Measurements from ENCODE around the gene POC5.
"Not testable (repeated sequence)": the region's sequence is repeated elsewhere in the genome, so short reads cannot be mapped to it uniquely, and the experiment has no call there.

Gene POC5

GRCh38 chr5:75717082-75717922 is at the start of gene POC5:
TSS of gene POC5 (minus strand) at chr5:75717437. CDS start at chr5:75712937, 4,500 bp downstream.
- H3K9me3 ChIP-seq (ENCODE audit: control insufficient read depth in 2 of 2, low read length in 2 of 2): no peaks in the 10 kb centered on the region
- peak within 1 kb of the TSS; percentile 77 for H3K27ac ChIP-seq (ENCODE audit: low read length)
- peak within 1 kb of the TSS; percentile 89 to 99 for H3K4me3 ChIP-seq (ENCODE audit: low read length in 2 of 2)
- no peaks in the 10 kb centered on the region for H3K36me3 ChIP-seq (ENCODE audit: control insufficient read depth in 2 of 2, insufficient read depth in 2 of 2, low read length in 2 of 2)
- peaks cover 4% of the 10 kb centered on the region for H3K4me1 ChIP-seq (ENCODE audit: control insufficient read depth, insufficient read depth, low read length)
- no peaks in the 10 kb centered on the region for H3K27me3 ChIP-seq (ENCODE audit: control insufficient read depth in 1 of 2, insufficient read depth in 2 of 2, low read length in 2 of 2)
- H3K9ac ChIP-seq (ENCODE audit: low read length in 2 of 2): peak within 1 kb of the TSS; percentile 60 to 88

GRCh38 chr5:75758116-75758515 is 40.9 kb upstream of the POC5 start:
- Histone ChIP-seq H3K27me3 (ENCODE audit: control insufficient read depth in 1 of 2, insufficient read depth in 2 of 2, low read length in 2 of 2) (peaks cover 0 to 3% of the 10 kb centered on the region in 2 donors), H3K27ac (ENCODE audit: low read length) (no peak overlapping the region), H3K9me3 (ENCODE audit: control insufficient read depth in 2 of 2, low read length in 2 of 2) (no peaks in the 10 kb centered on the region), H3K36me3 (ENCODE audit: control insufficient read depth in 2 of 2, insufficient read depth in 2 of 2, low read length in 2 of 2) (no peaks in the 10 kb centered on the region), H3K4me3 (ENCODE audit: low read length in 2 of 2) (no peak overlapping the region), H3K4me1 (ENCODE audit: control insufficient read depth, insufficient read depth, low read length) (no peaks in the 10 kb centered on the region), H3K9ac (ENCODE audit: low read length in 2 of 2) (no peak overlapping the region)

- Histone ChIP-seq H3K27ac (ENCODE audit: low read length) (no peak overlapping the region), H3K9ac (ENCODE audit: low read length in 2 of 2) (no peak overlapping the region), H3K27me3 (ENCODE audit: control insufficient read depth in 1 of 2, insufficient read depth in 2 of 2, low read length in 2 of 2) (peaks cover 0 to 3% of the 10 kb centered on the region in 2 donors), H3K4me1 (ENCODE audit: control insufficient read depth, insufficient read depth, low read length) (no peaks in the 10 kb centered on the region), H3K36me3 (ENCODE audit: control insufficient read depth in 2 of 2, insufficient read depth in 2 of 2, low read length in 2 of 2) (no peaks in the 10 kb centered on the region), H3K9me3 (ENCODE audit: control insufficient read depth in 2 of 2, low read length in 2 of 2) (no peaks in the 10 kb centered on the region), H3K4me3 (ENCODE audit: low read length in 2 of 2) (no peak overlapping the region)
These were observed 39.7 kb upstream of the POC5 start for GRCh38 chr5:75756981-75757380.

- Histone ChIP-seq H3K4me1 (ENCODE audit: control insufficient read depth, insufficient read depth, low read length) (no peaks in the 10 kb centered on the region), H3K27me3 (ENCODE audit: control insufficient read depth in 1 of 2, insufficient read depth in 2 of 2, low read length in 2 of 2) (peaks cover 0 to 3% of the 10 kb centered on the region in 2 donors), H3K27ac (ENCODE audit: low read length) (no peak overlapping the region), H3K9ac (ENCODE audit: low read length in 2 of 2) (no peak overlapping the region), H3K4me3 (ENCODE audit: low read length in 2 of 2) (no peak overlapping the region), H3K9me3 (ENCODE audit: control insufficient read depth in 2 of 2, low read length in 2 of 2) (no peaks in the 10 kb centered on the region), H3K36me3 (ENCODE audit: control insufficient read depth in 2 of 2, insufficient read depth in 2 of 2, low read length in 2 of 2) (no peaks in the 10 kb centered on the region)
These were observed 39.0 kb upstream of the POC5 start for GRCh38 chr5:75756211-75756610.

- H3K27ac ChIP-seq (ENCODE audit: low read length): no peak overlapping the region
- H3K9me3 ChIP-seq (ENCODE audit: control insufficient read depth in 2 of 2, low read length in 2 of 2): no peaks in the 10 kb centered on the region
- H3K4me1 ChIP-seq (ENCODE audit: control insufficient read depth, insufficient read depth, low read length): no peaks in the 10 kb centered on the region
These were observed 35.9 kb upstream of the POC5 start for GRCh38 chr5:75753182-75753581.

GRCh38 chr5:75744355-75744754 is 27.1 kb upstream of the POC5 start:
- no peak overlapping the region for H3K27ac ChIP-seq (ENCODE audit: low read length)
- no peaks in the 10 kb centered on the region for H3K27me3 ChIP-seq (ENCODE audit: control insufficient read depth in 1 of 2, insufficient read depth in 2 of 2, low read length in 2 of 2)
- H3K9ac ChIP-seq (ENCODE audit: low read length in 2 of 2): no peak overlapping the region
- H3K36me3 ChIP-seq (ENCODE audit: control insufficient read depth in 2 of 2, insufficient read depth in 2 of 2, low read length in 2 of 2): no peaks in the 10 kb centered on the region
- H3K4me1 ChIP-seq (ENCODE audit: control insufficient read depth, insufficient read depth, low read length): no peaks in the 10 kb centered on the region
- no peaks in the 10 kb centered on the region for H3K9me3 ChIP-seq (ENCODE audit: control insufficient read depth in 2 of 2, low read length in 2 of 2)
- H3K4me3 ChIP-seq (ENCODE audit: low read length in 2 of 2): no peak overlapping the region

More at GRCh38 chr5:75753182-75753581, 35.9 kb upstream of the POC5 start:
- Histone ChIP-seq H3K27me3 (ENCODE audit: control insufficient read depth in 1 of 2, insufficient read depth in 2 of 2, low read length in 2 of 2) (peaks cover 0 to 3% of the 10 kb centered on the region in 2 donors), H3K4me3 (ENCODE audit: low read length in 2 of 2) (no peak overlapping the region), H3K36me3 (ENCODE audit: control insufficient read depth in 2 of 2, insufficient read depth in 2 of 2, low read length in 2 of 2) (no peaks in the 10 kb centered on the region), H3K9ac (ENCODE audit: low read length in 2 of 2) (no peak overlapping the region)

GRCh38 chr5:75736273-75736672 is 19.0 kb upstream of the POC5 start:
- no peaks in the 10 kb centered on the region for H3K27me3 ChIP-seq (ENCODE audit: control insufficient read depth in 1 of 2, insufficient read depth in 2 of 2, low read length in 2 of 2)
- H3K9me3 ChIP-seq (ENCODE audit: control insufficient read depth in 2 of 2, low read length in 2 of 2): no peaks in the 10 kb centered on the region
- no peaks in the 10 kb centered on the region for H3K36me3 ChIP-seq (ENCODE audit: control insufficient read depth in 2 of 2, insufficient read depth in 2 of 2, low read length in 2 of 2)
- H3K9ac ChIP-seq (ENCODE audit: low read length in 2 of 2): no peak overlapping the region
- H3K27ac ChIP-seq (ENCODE audit: low read length): no peak overlapping the region
- no peaks in the 10 kb centered on the region for H3K4me1 ChIP-seq (ENCODE audit: control insufficient read depth, insufficient read depth, low read length)
- no peak overlapping the region for H3K4me3 ChIP-seq (ENCODE audit: low read length in 2 of 2)

GRCh38 chr5:75734913-75735789 is 17.9 kb upstream of the POC5 start:
- Histone ChIP-seq H3K4me3 (ENCODE audit: low read length in 2 of 2) (no peak overlapping the region), H3K27me3 (ENCODE audit: control insufficient read depth in 1 of 2, insufficient read depth in 2 of 2, low read length in 2 of 2) (no peaks in the 10 kb centered on the region), H3K9ac (ENCODE audit: low read length in 2 of 2) (no peak overlapping the region), H3K27ac (ENCODE audit: low read length) (no peak overlapping the region), H3K4me1 (ENCODE audit: control insufficient read depth, insufficient read depth, low read length) (no peaks in the 10 kb centered on the region), H3K9me3 (ENCODE audit: control insufficient read depth in 2 of 2, low read length in 2 of 2) (no peaks in the 10 kb centered on the region), H3K36me3 (ENCODE audit: control insufficient read depth in 2 of 2, insufficient read depth in 2 of 2, low read length in 2 of 2) (no peaks in the 10 kb centered on the region)

GRCh38 chr5:75733767-75734166 is 16.5 kb upstream of the POC5 start:
- Histone ChIP-seq H3K4me1 (ENCODE audit: control insufficient read depth, insufficient read depth, low read length) (no peaks in the 10 kb centered on the region), H3K9me3 (ENCODE audit: control insufficient read depth in 2 of 2, low read length in 2 of 2) (no peaks in the 10 kb centered on the region), H3K36me3 (ENCODE audit: control insufficient read depth in 2 of 2, insufficient read depth in 2 of 2, low read length in 2 of 2) (no peaks in the 10 kb centered on the region), H3K27me3 (ENCODE audit: control insufficient read depth in 1 of 2, insufficient read depth in 2 of 2, low read length in 2 of 2) (no peaks in the 10 kb centered on the region), H3K9ac (ENCODE audit: low read length in 2 of 2) (no peak overlapping the region), H3K27ac (ENCODE audit: low read length) (no peak overlapping the region), H3K4me3 (ENCODE audit: low read length in 2 of 2) (no peak overlapping the region)

- not testable (repeated sequence) for H3K4me1 ChIP-seq (ENCODE audit: control insufficient read depth, insufficient read depth, low read length); H3K27me3 ChIP-seq (ENCODE audit: control insufficient read depth in 1 of 2, insufficient read depth in 2 of 2, low read length in 2 of 2); H3K4me3 ChIP-seq (ENCODE audit: low read length in 2 of 2)
These were observed 14.3 kb upstream of the POC5 start for GRCh38 chr5:75731515-75731914.

More at GRCh38 chr5:75731515-75731914, 14.3 kb upstream of the POC5 start:
- H3K9ac ChIP-seq (ENCODE audit: low read length in 2 of 2); H3K36me3 ChIP-seq (ENCODE audit: control insufficient read depth in 2 of 2, insufficient read depth in 2 of 2, low read length in 2 of 2); H3K27ac ChIP-seq (ENCODE audit: low read length); H3K9me3 ChIP-seq (ENCODE audit: control insufficient read depth in 2 of 2, low read length in 2 of 2): not testable (repeated sequence)

Data from stomach smooth muscle (tissue), 2 donors.